CD4-positive, alpha-beta T cell treated with Interleukin-17A for 4 hours (primary cell): ENCODE measurements around the gene PRDX5.

Source experiments
- DNase-seq: peaks from one replicate; pipeline ENCODE4 v3.0.0-alpha.2; 2020; ENCODE audit warnings: mixed read lengths

PRDX5 gene

GRCh38 chr11:64290352-64291261 is 27.3 kb upstream of the PRDX5 start:
- no peak for DNase-seq

DNA sequence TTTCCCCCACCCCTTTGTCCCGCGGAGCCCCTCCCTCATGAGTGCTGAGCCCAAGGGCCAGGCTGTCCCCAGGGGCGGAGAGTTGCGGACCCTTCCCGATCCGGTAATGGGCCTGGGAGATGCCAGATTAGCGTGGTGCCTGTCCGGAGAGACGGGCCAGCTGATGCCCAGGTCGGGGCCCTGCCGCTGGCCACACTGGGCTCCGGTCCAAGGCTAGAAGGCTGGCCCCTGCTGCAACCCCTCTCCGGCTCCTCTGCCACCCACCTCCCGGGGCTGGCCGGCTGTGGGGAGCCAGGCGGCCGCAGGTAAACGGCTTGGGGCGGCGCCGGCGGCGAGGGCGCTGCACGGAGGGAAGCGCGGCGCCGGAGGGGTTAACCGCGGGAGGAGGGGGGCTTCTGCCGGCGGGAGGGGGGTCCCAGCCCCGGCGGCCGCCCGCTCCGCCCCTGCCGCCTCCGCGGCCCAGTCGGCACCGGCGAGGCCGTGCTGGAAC is 26.6 kb upstream of the PRDX5 start, which contains the start of gene KCNK4:
TSS of gene KCNK4 (plus strand) at position 41 of the 490 bp plus-strand sequence. CDS start 1,717 bp downstream, outside the sequence.
- no peak for DNase-seq

GRCh38 chr11:64291752-64292459 is 26.0 kb upstream of the PRDX5 start:
- DNase-seq: no peak

DNA sequence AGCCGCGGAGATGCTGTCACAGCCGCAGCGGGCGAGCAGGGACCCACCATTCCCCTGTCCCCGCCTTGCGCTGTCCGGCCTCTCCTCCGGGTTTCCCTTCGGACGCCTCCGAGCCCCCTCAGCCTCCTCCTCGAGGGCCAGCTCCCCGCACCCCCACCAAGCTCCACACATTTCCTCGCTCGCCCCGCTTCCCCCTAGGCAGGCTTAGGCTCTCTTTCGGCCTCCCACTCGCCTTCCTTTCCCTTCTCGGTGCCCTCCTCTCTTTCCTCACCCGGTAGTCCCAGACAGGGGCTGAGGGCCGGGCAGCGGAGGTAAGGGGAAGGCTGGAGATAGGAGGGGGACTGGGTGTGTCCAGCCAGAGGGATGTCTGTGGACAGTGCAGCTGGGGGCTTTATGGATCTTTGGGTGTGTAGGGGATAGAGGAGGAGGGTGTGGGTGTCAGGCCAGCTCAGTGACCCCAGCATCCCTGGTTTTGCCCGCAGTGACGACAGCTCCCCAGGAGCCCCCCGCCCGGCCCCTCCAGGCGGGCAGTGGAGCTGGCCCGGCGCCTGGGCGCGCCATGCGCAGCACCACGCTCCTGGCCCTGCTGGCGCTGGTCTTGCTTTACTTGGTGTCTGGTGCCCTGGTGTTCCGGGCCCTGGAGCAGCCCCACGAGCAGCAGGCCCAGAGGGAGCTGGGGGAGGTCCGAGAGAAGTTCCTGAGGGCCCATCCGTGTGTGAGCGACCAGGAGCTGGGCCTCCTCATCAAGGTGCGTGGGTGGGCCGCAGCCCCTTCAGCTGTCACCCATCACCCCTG is 25.3 kb upstream of the PRDX5 start:
- no peak for DNase-seq

- DNase-seq: no peak
These were observed 23.1 kb upstream of the PRDX5 start for GRCh38 chr11:64294774-64295173.

DNA sequence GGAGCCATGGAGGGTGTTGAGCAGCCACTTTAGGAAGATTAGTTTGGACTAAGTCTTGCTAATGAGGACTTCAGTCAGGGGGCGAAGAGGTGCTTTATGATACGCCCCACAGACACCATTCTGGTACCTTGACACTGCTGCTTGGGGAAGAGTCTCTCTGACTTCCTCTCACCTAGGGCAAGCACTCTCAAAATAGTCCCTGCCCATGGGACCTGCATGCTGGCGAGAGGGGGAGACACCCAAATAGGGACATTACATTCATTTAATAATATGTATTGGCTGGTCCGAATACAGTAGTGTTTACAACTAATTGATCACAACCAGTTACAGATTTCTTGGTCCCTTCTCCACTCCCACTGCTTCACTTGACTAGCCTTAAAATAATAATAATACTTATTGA is 22.2 kb upstream of the PRDX5 start:
- DNase-seq: no peak

DNA sequence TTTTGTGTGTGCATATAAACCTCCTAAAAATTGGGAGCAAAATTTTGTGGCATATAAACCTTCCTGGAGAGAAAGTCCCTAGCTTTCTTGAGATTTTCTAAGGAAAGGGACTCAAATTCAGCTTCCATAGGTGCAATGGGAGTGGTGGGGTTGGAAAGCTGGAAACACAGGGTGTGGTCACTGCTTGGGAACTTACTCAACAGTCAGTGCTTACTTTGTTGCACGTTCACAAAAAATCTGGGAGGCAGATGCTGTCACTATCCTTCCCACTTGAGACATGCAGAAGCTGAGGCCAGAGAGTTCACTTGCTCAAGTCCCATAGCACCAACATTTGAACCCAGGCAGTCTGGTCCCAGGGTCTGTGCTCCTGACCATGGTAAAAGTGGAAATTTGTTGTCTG is 21.7 kb upstream of the PRDX5 start:
- DNase-seq: no peak

DNA sequence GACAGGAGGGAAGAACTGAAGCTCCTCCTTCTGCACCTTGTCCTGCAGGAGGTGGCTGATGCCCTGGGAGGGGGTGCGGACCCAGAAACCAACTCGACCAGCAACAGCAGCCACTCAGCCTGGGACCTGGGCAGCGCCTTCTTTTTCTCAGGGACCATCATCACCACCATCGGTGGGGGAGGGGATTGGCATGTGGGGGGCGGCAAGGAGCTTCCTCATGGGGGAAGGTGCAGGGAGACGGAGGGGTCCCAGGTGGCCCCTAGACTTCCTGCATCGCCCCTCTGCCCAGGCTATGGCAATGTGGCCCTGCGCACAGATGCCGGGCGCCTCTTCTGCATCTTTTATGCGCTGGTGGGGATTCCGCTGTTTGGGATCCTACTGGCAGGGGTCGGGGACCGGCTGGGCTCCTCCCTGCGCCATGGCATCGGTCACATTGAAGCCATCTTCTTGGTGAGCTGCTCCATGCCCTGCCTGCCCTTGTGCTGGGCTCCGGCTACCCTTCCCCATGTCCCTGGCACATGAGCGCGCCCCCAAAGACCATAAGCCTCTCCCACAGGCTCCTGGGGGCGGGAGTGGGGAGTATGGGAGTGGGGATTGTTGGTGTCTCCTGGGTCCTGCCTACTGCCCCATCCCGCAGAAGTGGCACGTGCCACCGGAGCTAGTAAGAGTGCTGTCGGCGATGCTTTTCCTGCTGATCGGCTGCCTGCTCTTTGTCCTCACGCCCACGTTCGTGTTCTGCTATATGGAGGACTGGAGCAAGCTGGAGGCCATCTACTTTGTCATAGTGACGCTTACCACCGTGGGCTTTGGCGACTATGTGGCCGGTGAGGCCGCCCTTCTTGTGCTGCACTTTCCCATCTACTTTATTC is 20.9 kb upstream of the PRDX5 start:
- DNase-seq: no peak

GRCh38 chr11:64297699-64298358 is 20.1 kb upstream of the PRDX5 start:
- no peak for DNase-seq

GRCh38 chr11:64298966-64299846 is 18.7 kb upstream of the PRDX5 start:
- no peak for DNase-seq

DNA sequence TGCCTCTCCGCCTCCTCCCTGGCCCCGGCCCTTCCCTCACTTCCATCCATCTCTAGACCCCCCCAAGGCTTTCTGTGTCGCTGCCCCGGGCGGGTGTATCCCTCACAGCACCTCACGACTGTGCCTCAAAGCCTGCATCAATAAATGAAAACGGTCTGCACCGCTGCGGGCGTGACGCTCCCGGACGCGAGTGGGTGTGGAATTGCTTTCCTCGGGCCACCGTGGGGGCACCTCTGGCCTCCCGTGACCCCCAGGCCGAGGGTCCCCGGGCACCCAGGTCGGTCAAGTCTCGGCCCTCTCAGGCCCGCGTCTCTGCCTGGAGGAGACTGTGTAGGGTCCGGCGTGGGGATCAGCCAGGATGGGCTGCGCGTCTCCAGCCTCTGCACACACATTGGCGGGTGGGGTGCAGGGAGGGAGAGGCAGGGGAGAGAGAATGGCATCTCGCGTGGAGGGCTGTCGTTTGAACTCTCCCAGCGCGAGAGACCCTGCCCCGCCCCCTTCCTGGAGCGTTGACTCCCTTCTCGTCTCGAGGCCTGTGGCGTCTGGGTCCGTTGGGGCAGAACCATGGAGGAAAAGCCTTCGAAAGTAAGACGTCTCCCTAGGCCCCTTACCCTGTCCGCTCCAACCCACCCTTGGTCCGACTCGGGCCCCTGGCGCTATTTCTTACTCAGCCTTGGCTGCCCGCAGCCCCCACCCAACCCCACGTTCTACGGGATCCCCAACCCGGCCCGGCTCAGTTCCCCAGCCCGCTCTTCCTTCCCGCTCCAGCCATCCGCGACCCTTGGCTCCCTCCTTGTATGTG is 17.9 kb upstream of the PRDX5 start, which contains the start of gene CATSPERZ:
TSS of gene CATSPERZ (plus strand) at position 512 of the 802 bp plus-strand sequence. CDS start at position 565, 53 bp downstream.
- peak; percentile 54 for DNase-seq

DNA sequence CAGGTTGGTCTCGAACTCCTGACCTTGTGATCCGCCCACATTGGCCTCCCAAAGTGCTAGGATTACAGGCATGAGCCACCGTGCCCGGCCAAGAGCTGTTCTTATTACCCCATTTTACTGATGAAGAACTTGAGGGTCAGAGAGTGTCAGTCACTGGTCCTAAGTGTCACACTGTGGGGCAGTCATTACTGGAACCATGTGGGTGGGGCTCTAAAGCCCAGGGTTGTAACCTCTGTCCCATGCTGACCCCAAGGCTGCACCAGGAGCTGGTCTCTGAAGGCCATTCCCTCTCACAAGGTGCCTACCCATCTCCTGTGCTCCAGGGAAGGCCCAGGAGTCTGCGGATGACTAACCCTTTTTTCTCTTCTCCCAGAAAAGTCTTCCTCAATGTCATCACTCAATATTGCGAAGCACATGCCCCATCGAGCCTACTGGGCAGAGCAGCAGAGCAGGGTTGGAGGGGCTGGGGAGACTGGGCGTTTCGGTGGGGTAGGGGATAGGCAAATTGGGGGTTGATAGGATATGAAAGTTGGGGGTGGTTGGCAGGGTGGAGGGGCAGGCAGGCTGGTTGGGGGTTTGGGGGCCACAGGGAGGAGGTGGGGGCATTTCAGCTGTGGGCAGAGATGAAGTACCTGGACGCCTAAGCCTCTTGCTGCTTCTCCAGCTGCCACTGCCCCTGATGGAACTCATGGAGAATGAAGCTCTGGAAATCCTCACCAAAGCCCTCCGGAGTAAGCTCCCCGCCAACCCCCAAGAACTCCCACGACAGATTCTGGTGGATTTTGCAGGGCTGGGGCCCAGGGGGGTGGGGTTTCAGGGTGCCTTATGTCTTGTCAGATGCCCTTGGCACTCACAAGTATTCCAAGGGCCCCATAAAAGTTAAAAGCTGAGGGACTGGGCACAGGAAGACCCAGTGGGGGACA is 14.6 kb upstream of the PRDX5 start:
- no peak for DNase-seq

DNA sequence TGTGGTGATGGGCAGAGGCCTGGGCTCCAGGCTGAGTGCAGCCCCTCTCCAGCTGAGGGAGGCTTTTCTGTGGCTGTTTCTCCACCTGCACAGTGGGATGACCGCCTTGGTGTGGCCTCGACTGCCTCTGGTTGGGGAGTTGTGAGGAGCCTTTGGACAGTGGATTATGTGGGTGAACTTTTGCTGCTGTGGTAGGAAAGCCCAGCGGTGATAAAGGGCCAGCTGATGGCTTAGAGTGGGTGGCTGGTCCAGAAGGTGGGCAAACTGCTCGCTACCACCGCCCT is 13.9 kb upstream of the PRDX5 start:
- no peak for DNase-seq

DNA sequence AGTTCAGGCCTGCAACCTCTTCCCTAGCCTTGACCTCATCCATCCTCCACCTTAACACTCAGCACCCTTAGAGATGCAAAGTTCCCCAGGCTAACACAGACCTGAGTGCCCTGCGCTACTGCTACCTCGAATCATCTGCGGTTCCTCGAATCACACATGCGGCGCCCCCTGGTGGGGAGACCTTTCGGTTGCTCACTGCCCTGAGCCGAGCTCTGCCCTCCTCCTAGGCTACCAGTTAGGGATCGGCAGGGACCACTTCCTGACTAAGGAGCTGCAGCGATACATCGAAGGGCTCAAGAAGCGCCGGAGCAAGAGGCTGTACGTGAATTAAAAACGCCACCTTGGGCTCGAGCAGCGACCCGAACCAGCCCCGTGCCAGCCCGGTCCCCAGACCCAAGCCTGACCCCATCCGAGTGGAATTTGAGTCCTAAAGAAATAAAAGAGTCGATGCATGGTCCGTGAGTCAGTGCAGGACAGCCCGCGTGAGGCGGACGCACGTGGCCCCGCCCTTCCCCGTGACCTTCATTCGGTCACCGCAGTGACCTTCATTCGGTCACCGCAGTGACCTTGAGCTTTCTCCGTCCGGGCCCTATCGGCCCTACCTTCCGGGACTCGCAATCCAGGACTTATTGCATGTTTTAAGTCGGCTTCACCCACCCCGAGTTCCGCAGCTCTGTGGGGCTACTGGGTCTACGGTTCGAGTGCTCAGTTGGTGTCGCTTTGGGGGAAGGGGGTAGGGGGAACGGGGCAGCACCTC is 13.4 kb upstream of the PRDX5 start:
- peak; percentile 99 for DNase-seq

DNA sequence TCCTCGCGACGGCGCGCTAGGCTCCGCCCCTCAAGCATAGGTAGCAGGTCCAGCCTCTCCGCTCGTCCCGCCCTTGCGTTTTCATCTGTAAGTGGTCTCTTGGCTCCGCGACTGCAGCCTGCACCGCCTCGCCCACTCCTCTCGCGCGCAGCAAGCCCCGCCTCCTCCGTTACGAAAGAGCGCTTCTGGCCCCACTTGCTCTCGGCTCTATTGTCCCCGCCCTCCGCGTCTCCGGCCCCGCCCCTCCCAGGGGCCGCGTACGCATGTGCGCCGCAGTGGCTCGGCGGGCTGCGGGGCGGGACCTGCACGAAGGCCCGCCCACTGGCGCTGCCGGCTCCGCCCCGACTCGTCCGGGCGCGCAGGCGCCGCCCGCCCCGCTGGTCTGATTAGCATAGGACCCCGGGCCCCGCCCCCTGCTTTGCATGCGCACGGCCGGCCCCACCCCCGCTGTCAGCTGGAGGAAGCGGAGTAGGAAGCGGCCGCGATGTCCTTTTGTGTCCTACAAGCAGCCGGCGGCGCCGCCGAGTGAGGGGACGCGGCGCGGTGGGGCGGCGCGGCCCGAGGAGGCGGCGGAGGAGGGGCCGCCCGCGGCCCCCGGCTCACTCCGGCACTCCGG is 12.7 kb upstream of the PRDX5 start, which contains the start of gene ESRRA:
TSS of gene ESRRA (plus strand) at position 450 of the 616 bp plus-strand sequence. CDS start 1,656 bp downstream, outside the sequence.
- DNase-seq: peak; percentile 100

- DNase-seq: peak; percentile 81
These were observed 12.0 kb upstream of the PRDX5 start for GRCh38 chr11:64305691-64306562.
